GM12878 (cell line): ENCODE data around the gene TTC16. TPM values are rescaled to one million over a fixed set of nuclear protein-coding genes. Genes with fewer than 3 reads are reported as not detected.

Source experiments
- ETV6 ChIP-seq, 2 experiments: fragments of 450-650 bp in 1 of 2; IDR thresholded peaks in 1 of 2; conservative IDR thresholded peaks in 1 of 2; 2 replicates each; pipeline ENCODE4 v1.6.1; 2014; ENCODE audit warnings: antibody characterized with exemption in 1 of 2, borderline replicate concordance in 1 of 2, low read depth in 1 of 2, mild to moderate bottlenecking in 1 of 2, moderate library complexity in 1 of 2
- HDAC6 ChIP-seq: fragments of 200-600 bp; sonication (generic); IDR thresholded peaks from one replicate; pipeline ENCODE4 v1.8.0; 2017; ENCODE audit warnings: antibody characterized with exemption; ENCODE audit not compliant: unreplicated experiment
- IKZF1 ChIP-seq: fragments of 450-650 bp; conservative IDR thresholded peaks from 2 replicates; pipeline ENCODE4 v1.6.1; 2017; ENCODE audit warnings: antibody characterized with exemption, mild to moderate bottlenecking
- IKZF2 ChIP-seq, 2 experiments: fragments of 450-650 bp; IDR thresholded peaks; 2 replicates each; pipeline ENCODE4 v1.6.1; 2017; ENCODE audit warnings: mild to moderate bottlenecking in 2 of 2, moderate library complexity in 2 of 2
- KLF5 ChIP-seq: fragments of 450-650 bp; IDR thresholded peaks from 2 replicates; pipeline ENCODE4 v1.6.1; 2014; ENCODE audit warnings: mild to moderate bottlenecking; ENCODE audit not compliant: partially characterized antibody
- LARP7 ChIP-seq: fragments of 450-650 bp; IDR thresholded peaks from 2 replicates; pipeline ENCODE4 v1.6.1; 2017; ENCODE audit warnings: mild to moderate bottlenecking
- MXI1 ChIP-seq: fragments of 150-350 bp; IDR thresholded peaks from 2 replicates; pipeline ENCODE4 v1.6.1; 2011; ENCODE audit warnings: low read depth, mild to moderate bottlenecking, inconsistent platforms, low read length, improper control_type of control experiment
- MYC ChIP-seq: IDR thresholded peaks from 2 replicates; pipeline ENCODE4 v1.6.1; 2011; ENCODE audit warnings: mild to moderate bottlenecking, low read length, moderate library complexity, inconsistent platforms; ENCODE audit not compliant: insufficient read depth, insufficient replicate concordance, insufficient read length, severe bottlenecking
- NFIC ChIP-seq: IDR thresholded peaks from 2 replicates; pipeline ENCODE4 v1.6.1; 2012; ENCODE audit warnings: low read depth, mild to moderate bottlenecking, inconsistent platforms, low read length, moderate library complexity
- PAX8 ChIP-seq: fragments of 450-650 bp; IDR thresholded peaks from 2 replicates; pipeline ENCODE4 v1.6.1; 2017; ENCODE audit warnings: mild to moderate bottlenecking, moderate library complexity
- PBX3 ChIP-seq: IDR thresholded peaks from 2 replicates; pipeline ENCODE4 v1.6.1; 2011; ENCODE audit warnings: mild to moderate bottlenecking, low read depth, low read length, moderate library complexity; ENCODE audit not compliant: insufficient replicate concordance
- PKNOX1 ChIP-seq: fragments of 450-650 bp; IDR thresholded peaks from 2 replicates; pipeline ENCODE4 v1.6.1; 2016; ENCODE audit warnings: mild to moderate bottlenecking
- POLR2A ChIP-seq: IDR thresholded peaks from 2 replicates; pipeline ENCODE4 v1.6.1; 2011; ENCODE audit warnings: low read depth, mild to moderate bottlenecking, low read length
- POLR2AphosphoS5 ChIP-seq: IDR thresholded peaks from 2 replicates; pipeline ENCODE4 v1.6.1; 2011; ENCODE audit warnings: mild to moderate bottlenecking, low read length, inconsistent platforms
- SIN3A ChIP-seq: IDR thresholded peaks from 2 replicates; pipeline ENCODE4 v1.6.1; 2012; ENCODE audit warnings: low read depth, low read length, improper control_type of control experiment
- SMAD1 ChIP-seq: fragments of 450-650 bp; IDR thresholded peaks from 2 replicates; pipeline ENCODE4 v1.6.1; 2018; ENCODE audit warnings: mild to moderate bottlenecking, low read depth; ENCODE audit not compliant: partially characterized antibody
- SRF ChIP-seq, 2 experiments: IDR thresholded peaks; 2 replicates each; pipeline ENCODE4 v1.6.1; 2011; ENCODE audit warnings: low read depth in 2 of 2, low read length in 2 of 2, mild to moderate bottlenecking in 1 of 2, moderate library complexity in 1 of 2
- YBX1 ChIP-seq: fragments of 450-650 bp; IDR thresholded peaks from 2 replicates; pipeline ENCODE4 v1.6.1; 2016; ENCODE audit warnings: antibody characterized with exemption
- ZNF274 ChIP-seq: IDR thresholded peaks from one replicate; pipeline ENCODE4 v1.8.0; 2011; ENCODE audit not compliant: insufficient read length, insufficient read depth
- ZZZ3 ChIP-seq: IDR thresholded peaks from 2 replicates; pipeline ENCODE4 v1.6.1; 2011; ENCODE audit warnings: low read depth; ENCODE audit not compliant: control insufficient read depth, insufficient read length
- polyA plus RNA-seq, 11 experiments: library from polyadenylated mRNA; depleted of rRNA in 4 of 11; unstranded in 6 of 11; stranded (reverse) in 5 of 11; fragments of >200 nt; fragmentation: Nextera tagmentation in 4 of 11; fragmentation: Illumina TruSeq in 1 of 11; extraction: Ambion mirVana in 4 of 11; extraction: Trizol in 1 of 11; gene quantifications; 1 replicate in 1 of 11; 2 replicates in 10 of 11; pipeline versions ENCODE4 v1.2.1 to v1.2.3, GENCODE V29; 2011 to 2016; ENCODE audit warnings: inconsistent platforms in 2 of 11, missing spikeins in 2 of 11, low read depth in 1 of 11
- total RNA-seq, 4 experiments: library from RNA; depleted of rRNA in 3 of 4; stranded (reverse); fragments of >200 nt in 3 of 4; fragmentation: Illumina TruSeq in 1 of 4; extraction: Trizol in 1 of 4; gene quantifications; 2 replicates each; pipeline versions ENCODE4 v1.2.1 to v1.2.3, GENCODE V29; 2013 to 2021
- TF ChIP-seq, protein P1 (sequence below): IDR thresholded peaks from 2 replicates; pipeline ENCODE4 v1.6.1; 2012; ENCODE audit warnings: low read depth, low read length, improper control_type of control experiment
- TF ChIP-seq, protein P2 (sequence below): fragments of 450-650 bp; IDR thresholded peaks from 2 replicates; pipeline ENCODE4 v1.6.1; 2017; ENCODE audit warnings: antibody characterized with exemption, mild to moderate bottlenecking, moderate library complexity
- TF ChIP-seq, protein P3 (sequence below): IDR thresholded peaks from 2 replicates; pipeline ENCODE4 v1.6.1; 2012; ENCODE audit warnings: low read depth, low read length, improper control_type of control experiment
- TF ChIP-seq, protein P4 (sequence below): fragments of 450-650 bp; IDR thresholded peaks from 2 replicates; pipeline ENCODE4 v1.6.1; 2014; ENCODE audit warnings: mild to moderate bottlenecking

TTC16 gene
- total and polyA plus RNA-seq, 10 of the 15 experiments (the other 5 are each of a cell fraction or from before 2014, with no cell fraction given) = 0.03 TPM; not detected in 9

DNA sequence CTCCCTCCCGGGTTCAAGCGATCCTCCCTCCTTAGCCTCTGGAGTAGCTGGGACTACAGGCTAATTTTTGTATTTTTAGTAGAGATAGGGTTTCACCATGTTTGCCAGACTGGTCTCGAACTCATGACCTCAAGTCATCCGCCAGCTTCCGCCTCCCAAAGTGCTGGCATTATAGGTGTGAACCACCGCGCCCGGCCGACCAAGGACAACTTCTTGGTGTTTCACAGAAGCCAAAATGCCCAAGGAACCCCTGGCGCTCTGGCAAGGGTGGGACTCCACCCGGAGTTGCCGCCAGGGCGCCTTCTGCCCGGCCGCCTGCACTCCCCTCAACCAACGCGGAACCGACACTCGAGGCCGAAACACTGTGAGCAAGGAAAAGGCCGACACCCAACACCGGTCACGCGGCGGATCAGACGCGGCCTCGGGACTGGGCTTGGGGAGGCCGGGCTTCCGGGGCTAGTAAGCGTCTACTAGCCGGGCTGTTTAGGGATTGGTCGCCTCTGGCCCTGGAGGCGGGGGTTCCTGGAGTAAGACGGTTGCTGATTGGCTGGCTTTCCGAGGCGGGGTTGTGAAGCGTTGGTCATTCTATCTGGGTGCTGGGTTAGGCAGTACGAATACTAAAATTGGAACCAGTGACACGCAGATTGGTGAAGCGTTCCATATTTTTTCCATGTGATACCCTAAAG lies 16.8 kb upstream of the TTC16 start (continued):
- TF ChIP-seq PBX3 = no peak
- no peak for TF ChIP-seq SRF (IDR thresholded peaks at IDR 0.05; ENCODE audit: low read depth in 2 of 2, low read length in 2 of 2)
- no peak for TF ChIP-seq ETV6 (conservative IDR thresholded peaks at IDR 0.05 in 1 of 2, IDR thresholded peaks at IDR 0.05 in 1 of 2; ENCODE audit: borderline replicate concordance in 1 of 2, low read depth in 1 of 2)
- TF ChIP-seq YBX1 = no peak
- TF ChIP-seq, protein P1, sequence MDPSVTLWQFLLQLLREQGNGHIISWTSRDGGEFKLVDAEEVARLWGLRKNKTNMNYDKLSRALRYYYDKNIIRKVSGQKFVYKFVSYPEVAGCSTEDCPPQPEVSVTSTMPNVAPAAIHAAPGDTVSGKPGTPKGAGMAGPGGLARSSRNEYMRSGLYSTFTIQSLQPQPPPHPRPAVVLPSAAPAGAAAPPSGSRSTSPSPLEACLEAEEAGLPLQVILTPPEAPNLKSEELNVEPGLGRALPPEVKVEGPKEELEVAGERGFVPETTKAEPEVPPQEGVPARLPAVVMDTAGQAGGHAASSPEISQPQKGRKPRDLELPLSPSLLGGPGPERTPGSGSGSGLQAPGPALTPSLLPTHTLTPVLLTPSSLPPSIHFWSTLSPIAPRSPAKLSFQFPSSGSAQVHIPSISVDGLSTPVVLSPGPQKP = no peak
- TF ChIP-seq NFIC = no peak
- TF ChIP-seq IKZF1 = no peak
- peak; percentile 77 for TF ChIP-seq POLR2A
- TF ChIP-seq POLR2AphosphoS5 = no peak
- TF ChIP-seq PAX8 = no peak
- TF ChIP-seq, protein P2, sequence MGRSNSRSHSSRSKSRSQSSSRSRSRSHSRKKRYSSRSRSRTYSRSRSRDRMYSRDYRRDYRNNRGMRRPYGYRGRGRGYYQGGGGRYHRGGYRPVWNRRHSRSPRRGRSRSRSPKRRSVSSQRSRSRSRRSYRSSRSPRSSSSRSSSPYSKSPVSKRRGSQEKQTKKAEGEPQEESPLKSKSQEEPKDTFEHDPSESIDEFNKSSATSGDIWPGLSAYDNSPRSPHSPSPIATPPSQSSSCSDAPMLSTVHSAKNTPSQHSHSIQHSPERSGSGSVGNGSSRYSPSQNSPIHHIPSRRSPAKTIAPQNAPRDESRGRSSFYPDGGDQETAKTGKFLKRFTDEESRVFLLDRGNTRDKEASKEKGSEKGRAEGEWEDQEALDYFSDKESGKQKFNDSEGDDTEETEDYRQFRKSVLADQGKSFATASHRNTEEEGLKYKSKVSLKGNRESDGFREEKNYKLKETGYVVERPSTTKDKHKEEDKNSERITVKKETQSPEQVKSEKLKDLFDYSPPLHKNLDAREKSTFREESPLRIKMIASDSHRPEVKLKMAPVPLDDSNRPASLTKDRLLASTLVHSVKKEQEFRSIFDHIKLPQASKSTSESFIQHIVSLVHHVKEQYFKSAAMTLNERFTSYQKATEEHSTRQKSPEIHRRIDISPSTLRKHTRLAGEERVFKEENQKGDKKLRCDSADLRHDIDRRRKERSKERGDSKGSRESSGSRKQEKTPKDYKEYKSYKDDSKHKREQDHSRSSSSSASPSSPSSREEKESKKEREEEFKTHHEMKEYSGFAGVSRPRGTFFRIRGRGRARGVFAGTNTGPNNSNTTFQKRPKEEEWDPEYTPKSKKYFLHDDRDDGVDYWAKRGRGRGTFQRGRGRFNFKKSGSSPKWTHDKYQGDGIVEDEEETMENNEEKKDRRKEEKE = no peak
- TF ChIP-seq SIN3A = no peak
- no peak for TF ChIP-seq MYC
- TF ChIP-seq, protein P3, sequence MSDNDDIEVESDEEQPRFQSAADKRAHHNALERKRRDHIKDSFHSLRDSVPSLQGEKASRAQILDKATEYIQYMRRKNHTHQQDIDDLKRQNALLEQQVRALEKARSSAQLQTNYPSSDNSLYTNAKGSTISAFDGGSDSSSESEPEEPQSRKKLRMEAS = peak; percentile 43; the same call in 1 of the 2 replicates
- no peak for TF ChIP-seq LARP7
- no peak for TF ChIP-seq SMAD1
- TF ChIP-seq ZZZ3 = no peak
- no peak for TF ChIP-seq ZNF274
- TF ChIP-seq IKZF2 (IDR thresholded peaks at IDR 0.05) = no peak
- TF ChIP-seq, protein P4, sequence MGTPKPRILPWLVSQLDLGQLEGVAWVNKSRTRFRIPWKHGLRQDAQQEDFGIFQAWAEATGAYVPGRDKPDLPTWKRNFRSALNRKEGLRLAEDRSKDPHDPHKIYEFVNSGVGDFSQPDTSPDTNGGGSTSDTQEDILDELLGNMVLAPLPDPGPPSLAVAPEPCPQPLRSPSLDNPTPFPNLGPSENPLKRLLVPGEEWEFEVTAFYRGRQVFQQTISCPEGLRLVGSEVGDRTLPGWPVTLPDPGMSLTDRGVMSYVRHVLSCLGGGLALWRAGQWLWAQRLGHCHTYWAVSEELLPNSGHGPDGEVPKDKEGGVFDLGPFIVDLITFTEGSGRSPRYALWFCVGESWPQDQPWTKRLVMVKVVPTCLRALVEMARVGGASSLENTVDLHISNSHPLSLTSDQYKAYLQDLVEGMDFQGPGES = 0 out of 2 replicates have a peak, but pooled peaks have one; percentile 36
- peak; percentile 53 for TF ChIP-seq KLF5
- TF ChIP-seq PKNOX1 = no peak
- no peak for TF ChIP-seq HDAC6
- no peak for TF ChIP-seq MXI1
